Keratinocyte (primary cell): ENCODE results near the gene MESP2. TPM values are rescaled to one million over a fixed set of nuclear protein-coding genes. Genes with fewer than 3 reads are reported as not detected.

ENCODE experiments used
- DNase-seq: peaks from one replicate; pipeline ENCODE4 v3.0.0-alpha.2; 2011; ENCODE audit warnings: low read depth, missing footprints, low spot score
- FAIRE-seq: peaks from 2 replicates; lab custom pipeline; 2011; peaks lifted over from hg19 to GRCh38; lab: Jason Lieb, UNC
- H2AFZ ChIP-seq: 2 replicates; pipeline ENCODE4 v1.6.0; 2012; ENCODE audit warnings: low read length, control low read depth, inconsistent platforms; ENCODE audit not compliant: control insufficient read depth
- H3K27ac ChIP-seq: 2 replicates; pipeline ENCODE4 v1.5.1; 2011; ENCODE audit warnings: low read length; ENCODE audit not compliant: control insufficient read depth, insufficient read depth
- H3K27me3 ChIP-seq: 3 replicates; pipeline ENCODE4 v1.6.0; 2011; ENCODE audit warnings: low read length; ENCODE audit not compliant: control insufficient read depth, insufficient read depth; ENCODE audit errors: extremely low read depth
- H3K36me3 ChIP-seq, 2 experiments: 2 replicates in 1 of 2; 3 replicates in 1 of 2; pipeline ENCODE4 v1.5.1; 2011; ENCODE audit warnings: low read length in 2 of 2, mild to moderate bottlenecking in 1 of 2; ENCODE audit not compliant: control insufficient read depth in 2 of 2, insufficient read depth in 2 of 2; ENCODE audit errors: extremely low read depth in 1 of 2
- H3K4me1 ChIP-seq: 3 replicates; pipeline ENCODE4 v1.5.1; 2011; ENCODE audit warnings: low read length; ENCODE audit not compliant: control insufficient read depth, insufficient read depth; ENCODE audit errors: extremely low read depth
- H3K4me2 ChIP-seq: 3 replicates; pipeline ENCODE4 v1.6.0; 2011; ENCODE audit warnings: low read depth, low read length; ENCODE audit not compliant: control insufficient read depth, insufficient read depth; ENCODE audit errors: extremely low read depth
- H3K4me3 ChIP-seq, 3 experiments: fragments of 200-600 bp in 1 of 3; sonication (generic) in 1 of 3; 2 replicates in 2 of 3; 3 replicates in 1 of 3; pipeline ENCODE4 v1.5.1; 2011 to 2016; ENCODE audit warnings: low read length in 3 of 3, mild to moderate bottlenecking in 3 of 3, control low read depth in 2 of 3, inconsistent platforms in 1 of 3, low read depth in 1 of 3, mixed read lengths in 1 of 3, mixed run types in 1 of 3, moderate library complexity in 1 of 3; ENCODE audit not compliant: control insufficient read depth in 2 of 3, insufficient read depth in 2 of 3; ENCODE audit errors: extremely low read depth in 1 of 3
- H3K79me2 ChIP-seq: 2 replicates; pipeline ENCODE4 v1.6.0; 2012; ENCODE audit warnings: low read length; ENCODE audit not compliant: control insufficient read depth, insufficient read depth
- H3K9ac ChIP-seq: 3 replicates; pipeline ENCODE4 v1.6.0; 2011; ENCODE audit warnings: low read length; ENCODE audit not compliant: control insufficient read depth, insufficient read depth; ENCODE audit errors: extremely low read depth
- H3K9me1 ChIP-seq: 3 replicates; pipeline ENCODE4 v1.6.0; 2011; ENCODE audit warnings: low read length; ENCODE audit not compliant: control insufficient read depth, insufficient read depth; ENCODE audit errors: extremely low read depth
- H3K9me3 ChIP-seq: 2 replicates; pipeline ENCODE4 v1.5.1; 2012; ENCODE audit warnings: low read depth, low read length; ENCODE audit not compliant: control insufficient read depth
- H4K20me1 ChIP-seq: 3 replicates; pipeline ENCODE4 v1.6.0; 2011; ENCODE audit warnings: low read length; ENCODE audit not compliant: control insufficient read depth, insufficient read depth; ENCODE audit errors: extremely low read depth
- CTCF ChIP-seq, 3 experiments: IDR thresholded peaks in 1 of 3; conservative IDR thresholded peaks in 1 of 3; optimal IDR thresholded peaks in 1 of 3; 2 replicates in 2 of 3; 3 replicates in 1 of 3; pipeline versions ENCODE3 to v1.5.1; 2011; ENCODE audit warnings: low read length in 3 of 3, mild to moderate bottlenecking in 3 of 3, moderate library complexity in 2 of 3, control low read depth in 1 of 3, inconsistent platforms in 1 of 3; ENCODE audit not compliant: insufficient read depth in 2 of 3; ENCODE audit errors: extremely low read depth in 1 of 3
- EZH2 ChIP-seq: IDR thresholded peaks from one replicate; pipeline ENCODE4 v1.6.1; 2012; ENCODE audit warnings: inconsistent platforms, mild to moderate bottlenecking, low read length, moderate library complexity
- dilution Hi-C: fragments of 300-500 bp; cut with MboI; formaldehyde crosslinking; loops from one replicate; pipeline ENCODE4 v1.7.0; 2020; ENCODE audit warnings: low sequenced_read_pairs; ENCODE audit not compliant: extremely low pct_ligation_motif_present
- polyA plus RNA-seq, 5 experiments: library from polyadenylated mRNA; depleted of rRNA in 3 of 5; stranded (reverse) in 3 of 5; stranded (forward) in 1 of 5; unstranded in 1 of 5; fragments of >200 nt; gene quantifications; 1 replicate in 1 of 5; 2 replicates in 3 of 5; 3 replicates in 1 of 5; pipeline versions ENCODE4 v1.2.1 to v1.2.3, GENCODE V29; 2011 to 2012; ENCODE audit warnings: missing spikeins in 2 of 5, low read depth in 1 of 5, low replicate concordance in 1 of 5

MESP2 gene
- polyA plus RNA-seq, 1 donor (not counting 4 experiments of a cell fraction or from before 2014, with no cell fraction given): 0.39 TPM

GRCh38 chr15:89768071-89768500 lies 8.0 kb upstream of the MESP2 start:
- Histone ChIP-seq H3K4me1 (peaks cover 13% of the 10 kb centered on the region), H3K9me3 (no peaks in the 10 kb centered on the region), H3K9ac (no peak overlapping the region), H2AFZ (no peak overlapping the region), H3K27ac (no peak overlapping the region), H3K4me2 (no peak overlapping the region), H3K9me1 (no peaks in the 10 kb centered on the region), H4K20me1 (no peaks in the 10 kb centered on the region), H3K4me3 (no peak overlapping the region), H3K79me2 (no peaks in the 10 kb centered on the region), H3K36me3 (no peaks in the 10 kb centered on the region), H3K27me3 (no peaks in the 10 kb centered on the region)
- DNase-seq (no peak), FAIRE-seq (no peak)
- TF ChIP-seq EZH2 (no peak), CTCF (optimal IDR thresholded peaks at IDR 0.05 in 1 of 3, IDR thresholded peaks at IDR 0.05 in 1 of 3, conservative IDR thresholded peaks at IDR 0.05 in 1 of 3; ENCODE audit: extremely low read depth in 1 of 3, insufficient read depth in 2 of 3, low read length in 3 of 3) (no peak)
- dilution Hi-C loops: loop anchor here (25.0 kb wide), 1 partner anchor 94 kb away; no protein-coding TSS in a partner anchor

- Histone ChIP-seq H4K20me1 (no peaks in the 10 kb centered on the region), H3K79me2 (no peaks in the 10 kb centered on the region), H3K9me3 (no peaks in the 10 kb centered on the region), H3K4me3 (no peak overlapping the region), H3K36me3 (no peaks in the 10 kb centered on the region), H3K27ac (no peak overlapping the region), H3K27me3 (no peaks in the 10 kb centered on the region), H3K4me2 (no peak overlapping the region), H3K4me1 (peaks cover 25% of the 10 kb centered on the region), H3K9ac (no peak overlapping the region), H3K9me1 (no peaks in the 10 kb centered on the region), H2AFZ (no peak overlapping the region)
- TF ChIP-seq CTCF (optimal IDR thresholded peaks at IDR 0.05 in 1 of 3, IDR thresholded peaks at IDR 0.05 in 1 of 3, conservative IDR thresholded peaks at IDR 0.05 in 1 of 3; ENCODE audit: extremely low read depth in 1 of 3, insufficient read depth in 2 of 3, low read length in 3 of 3): no peak
- TF ChIP-seq EZH2: no peak
- FAIRE-seq: no peak
- DNase-seq: no peak
- dilution Hi-C loops: loop anchor here (25.0 kb wide), 1 partner anchor 93 kb away; no protein-coding TSS in a partner anchor
Measured at GRCh38 chr15:89769366-89769765, 6.8 kb upstream of the MESP2 start.
